ENCODE results near the gene SUGP1. TPM values are rescaled to one million over a fixed set of nuclear protein-coding genes. Genes with fewer than 3 reads are reported as not detected.

SUGP1 gene
- total and polyA plus RNA-seq, 2 of the 4 experiments (the other 2 are of a cell fraction), result 33.2 to 35.8 TPM

GRCh38 chr19:19257836-19258588, 62.3 kb downstream of the SUGP1 start:
- Histone ChIP-seq H4K20me1 (ENCODE audit: insufficient read depth, low read length) (no peaks in the 10 kb centered on the region), H2BK15ac (ENCODE audit: low read depth, low read length) (no peak overlapping the region), H3K4me1 (ENCODE audit: control insufficient read depth, insufficient read depth, low read length) (0 out of 2 replicates have a peak, but pooled peaks cover 2% of the 10 kb centered on the region), H3K4me3 (ENCODE audit: insufficient read depth, low read depth, low read length) (no peak overlapping the region), H4K5ac (ENCODE audit: low read depth, low read length) (no peak overlapping the region), H2BK120ac (ENCODE audit: low read depth, low read length) (no peak overlapping the region), H3K27ac (ENCODE audit: insufficient read depth, low read length) (no peak overlapping the region), H3K27me3 (ENCODE audit: control insufficient read depth, insufficient read depth, low read length) (peaks cover 50% of the 10 kb centered on the region), H4K91ac (ENCODE audit: insufficient read depth, low read depth, low read length) (no peak overlapping the region), H3K9me1 (ENCODE audit: insufficient read depth, low read length) (no peaks in the 10 kb centered on the region), H3K18ac (ENCODE audit: low read depth, low read length) (no peak overlapping the region), H2BK5ac (ENCODE audit: low read depth, low read length, poor library complexity, severe bottlenecking) (no peak overlapping the region), H3K14ac (replicated peaks; ENCODE audit: low read depth, low read length) (no peak overlapping the region), H3K9ac (ENCODE audit: low read depth, low read length) (no peak overlapping the region), H3K9me3 (ENCODE audit: control insufficient read depth, insufficient read depth, low read length) (peaks cover 4% of the 10 kb centered on the region), H3K4ac (ENCODE audit: low read depth, low read length) (no peak overlapping the region), H2AFZ (replicated peaks; ENCODE audit: low read length, poor library complexity) (peak overlapping the region; percentile 63), H3K23ac (ENCODE audit: low read depth, low read length) (no peak overlapping the region), H3K4me2 (ENCODE audit: low read depth, low read length) (no peak overlapping the region), H2AK5ac (ENCODE audit: low read depth, low read length) (no peak overlapping the region), H3K79me1 (ENCODE audit: low read depth in 1 of 2, low read length in 2 of 2) (no peaks in the 10 kb centered on the region), H2BK20ac (ENCODE audit: low read depth, low read length) (no peak overlapping the region), H3K56ac (ENCODE audit: extremely low read depth, insufficient read depth, low read length) (no peak overlapping the region), H2AK9ac (replicated peaks; ENCODE audit: low read depth, low read length, poor library complexity) (no peak overlapping the region), H4K8ac (ENCODE audit: low read depth in 2 of 2, low read length in 2 of 2) (no peak overlapping the region), H3K36me3 (ENCODE audit: control insufficient read depth, insufficient read depth, low read length) (no peaks in the 10 kb centered on the region)
- ChIA-PET POLR2A (ENCODE audit: unreplicated experiment) (no interaction called here), CTCF (no interaction called here)
- intact Hi-C loops (cut with micrococcal nuclease), result no loop called here
- DNase-seq, result no peak
- BruUV-seq (replicated peaks), result no TSS peak
- no peak for ATAC-seq (ENCODE audit: low read depth)
- WGBS, 2 experiments (ENCODE audit: extremely low coverage in 2 of 2, insufficient read length in 1 of 2), result 84% methylated on average over 52 of the region's 72 CpGs; no CpG with 5 or more reads in 1 of the 2 experiments
- in situ Hi-C loops (cut with MboI; ENCODE audit: low sequenced_read_pairs), result no loop called here
- TF ChIP-seq POLR2A (IDR thresholded peaks at IDR 0.05; ENCODE audit: low read depth, low read length) (no peak), SMC3 (IDR thresholded peaks at IDR 0.05; ENCODE audit: low read depth, low read length) (no peak), ELK1 (IDR thresholded peaks at IDR 0.05; ENCODE audit: borderline replicate concordance, low read depth, low read length) (no peak), RAD21 (IDR thresholded peaks at IDR 0.05; ENCODE audit: low read length) (no peak), MAZ (IDR thresholded peaks at IDR 0.05; ENCODE audit: borderline replicate concordance, low read depth, low read length) (no peak), MXI1 (IDR thresholded peaks at IDR 0.05; ENCODE audit: borderline replicate concordance, low read depth, low read length) (no peak), CTCF (conservative IDR thresholded peaks at IDR 0.05; ENCODE audit: low read depth, low read length) (no peak), USF2 (IDR thresholded peaks at IDR 0.05; ENCODE audit: low read depth, low read length) (no peak), CEBPB (IDR thresholded peaks at IDR 0.05; ENCODE audit: low read depth, low read length) (no peak), BHLHE40 (IDR thresholded peaks at IDR 0.05; ENCODE audit: low read depth, low read length) (no peak), RCOR1 (IDR thresholded peaks at IDR 0.05; ENCODE audit: insufficient replicate concordance, low read length) (no peak), FOS (IDR thresholded peaks at IDR 0.05; ENCODE audit: low read depth, low read length) (no peak)
- dilution Hi-C loops (cut with HindIII; ENCODE audit: low sequenced_read_pairs, unreplicated experiment), result no loop called here

Data from IMR-90 (cell line).